CD4-positive, alpha-beta T cell (primary cell): Measurements from ENCODE around the gene PDRG1. TPM values are rescaled to one million over a fixed set of nuclear protein-coding genes. Genes with fewer than 3 reads are reported as not detected.

Source experiments
- ATAC-seq: fragments of 200-7000 bp; cut with Tn5 transposase; one replicate; pipeline ENCODE4 v1.10.0; 2022; ENCODE audit warnings: mild to moderate bottlenecking; ENCODE audit not compliant: poor library complexity
- CTCF ChIA-PET: fragments of 350-600 bp; sonication (Branson Sonifier 250); formaldehyde crosslinking; loops from one replicate; lab custom pipeline; 2021; ENCODE audit warnings: antibody characterized with exemption, inconsistent platforms; lab: Charles Lee
- POLR2A ChIA-PET: fragments of 350-600 bp; sonication (Branson Sonifier 250); formaldehyde crosslinking; loops from one replicate; lab custom pipeline; 2021; ENCODE audit warnings: antibody characterized with exemption, inconsistent platforms; lab: Charles Lee
- DNase-seq, 14 experiments: peaks; one replicate each; pipeline ENCODE4 v3.0.0-alpha.2; 2013 to 2020; ENCODE audit warnings: mixed read lengths in 2 of 14
- H3K27ac ChIP-seq, 2 donors: one replicate each; pipeline versions ENCODE4 v1.5.1 to v1.7.0; 2013; ENCODE audit warnings: low read length in 2 of 2, low read depth in 1 of 2, mild to moderate bottlenecking in 1 of 2
- H3K27me3 ChIP-seq, 2 experiments: 1 replicate in 1 of 2; 2 replicates in 1 of 2; pipeline versions ENCODE4 v1.6.1 to v1.7.0; 2013; ENCODE audit warnings: low read length in 2 of 2, control low read depth in 1 of 2, mild to moderate bottlenecking in 1 of 2, moderate library complexity in 1 of 2; ENCODE audit not compliant: insufficient read depth in 2 of 2, control insufficient read depth in 1 of 2
- H3K36me3 ChIP-seq: one replicate; pipeline ENCODE4 v1.6.1; 2013; ENCODE audit warnings: low read length, control low read depth; ENCODE audit not compliant: insufficient read depth
- H3K4me1 ChIP-seq: one replicate; pipeline ENCODE4 v1.6.1; 2013; ENCODE audit warnings: low read length, control low read depth; ENCODE audit not compliant: insufficient read depth
- H3K4me3 ChIP-seq: one replicate; pipeline ENCODE4 v1.5.1; 2013; ENCODE audit warnings: mild to moderate bottlenecking, low read length, moderate library complexity
- H3K9me3 ChIP-seq, 2 experiments: 1 replicate in 1 of 2; 2 replicates in 1 of 2; pipeline versions ENCODE4 v1.6.1 to v1.7.0; 2013; ENCODE audit warnings: low read length in 2 of 2, mild to moderate bottlenecking in 2 of 2, control low read depth in 1 of 2, moderate library complexity in 1 of 2; ENCODE audit not compliant: control insufficient read depth in 1 of 2, insufficient read depth in 1 of 2
- H3K27ac Mint-ChIP-seq: one replicate; pipeline ENCODE4 v1.8.0; 2020; ENCODE audit warnings: mixed read lengths
- H3K27me3 Mint-ChIP-seq: one replicate; pipeline ENCODE4 v1.8.0; 2021; ENCODE audit warnings: mixed read lengths
- H3K36me3 Mint-ChIP-seq: one replicate; pipeline ENCODE4 v1.8.0; 2021; ENCODE audit warnings: low read depth, mixed read lengths
- H3K4me1 Mint-ChIP-seq: one replicate; pipeline ENCODE4 v1.8.0; 2021; ENCODE audit warnings: low read depth, mixed read lengths
- H3K4me3 Mint-ChIP-seq: one replicate; pipeline ENCODE4 v1.8.0; 2020; ENCODE audit warnings: mild to moderate bottlenecking, mixed read lengths
- H3K9me3 Mint-ChIP-seq: one replicate; pipeline ENCODE4 v1.8.0; 2020; ENCODE audit warnings: mixed read lengths
- intact Hi-C, 2 experiments: fragments of 100-400 bp; cut with DNase I in 1 of 2; cut with micrococcal nuclease in 1 of 2; formaldehyde crosslinking; loops; one replicate each; pipeline versions ENCODE4 v1.15.1 to v1.9.0; 2023 to 2025; cut with DNase I, micrococcal nuclease
- total RNA-seq, 174 experiments: library from RNA in 2 of 174; stranded (reverse) in 2 of 174; gene quantifications; one replicate each; pipeline ENCODE4 v1.2.3 and lab custom pipeline; 2021 to 2026
- TF ChIP-seq, protein P1 (sequence below): fragments of 200-600 bp; IDR thresholded peaks from one replicate; pipeline ENCODE4 v1.8.0; 2022; ENCODE audit warnings: antibody characterized with exemption, mild to moderate bottlenecking

PDRG1 gene
- total RNA-seq, 2 experiments from 2014 or later, result 6.5 to 7.1 TPM

DNA sequence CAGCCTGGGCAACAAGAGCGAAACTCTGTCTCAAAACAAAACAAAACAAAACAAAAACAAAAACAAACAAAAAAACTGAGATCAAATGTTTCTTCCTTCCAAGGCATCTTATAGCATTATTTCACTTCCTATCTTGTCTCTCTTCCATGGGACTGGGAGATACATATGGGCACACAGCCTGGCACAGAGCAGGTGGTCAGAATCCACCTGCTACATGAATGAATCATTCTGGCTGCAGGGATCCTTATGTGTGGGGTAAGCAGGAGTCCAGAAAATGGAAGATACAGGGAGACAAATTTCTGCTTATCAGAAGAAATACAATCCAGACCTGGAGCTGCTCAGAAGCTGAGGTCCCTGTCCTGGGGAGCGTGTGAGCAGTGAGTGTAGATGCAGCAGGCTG lies 40.2 kb upstream of the PDRG1 start:
- peaks cover 41% of the 10 kb centered on the region for H3K27me3 Mint-ChIP-seq
- H3K4me1 Mint-ChIP-seq, result no peaks in the 10 kb centered on the region
- no peaks in the 10 kb centered on the region for H3K36me3 Mint-ChIP-seq
- peaks cover 12 to 31% of the 10 kb centered on the region in 2 experiments for H3K27me3 ChIP-seq
- no peak overlapping the region for H3K27ac Mint-ChIP-seq
- intact Hi-C loops, result no loop called here
- CTCF ChIA-PET, result no interaction called here
- TF ChIP-seq, protein P1, sequence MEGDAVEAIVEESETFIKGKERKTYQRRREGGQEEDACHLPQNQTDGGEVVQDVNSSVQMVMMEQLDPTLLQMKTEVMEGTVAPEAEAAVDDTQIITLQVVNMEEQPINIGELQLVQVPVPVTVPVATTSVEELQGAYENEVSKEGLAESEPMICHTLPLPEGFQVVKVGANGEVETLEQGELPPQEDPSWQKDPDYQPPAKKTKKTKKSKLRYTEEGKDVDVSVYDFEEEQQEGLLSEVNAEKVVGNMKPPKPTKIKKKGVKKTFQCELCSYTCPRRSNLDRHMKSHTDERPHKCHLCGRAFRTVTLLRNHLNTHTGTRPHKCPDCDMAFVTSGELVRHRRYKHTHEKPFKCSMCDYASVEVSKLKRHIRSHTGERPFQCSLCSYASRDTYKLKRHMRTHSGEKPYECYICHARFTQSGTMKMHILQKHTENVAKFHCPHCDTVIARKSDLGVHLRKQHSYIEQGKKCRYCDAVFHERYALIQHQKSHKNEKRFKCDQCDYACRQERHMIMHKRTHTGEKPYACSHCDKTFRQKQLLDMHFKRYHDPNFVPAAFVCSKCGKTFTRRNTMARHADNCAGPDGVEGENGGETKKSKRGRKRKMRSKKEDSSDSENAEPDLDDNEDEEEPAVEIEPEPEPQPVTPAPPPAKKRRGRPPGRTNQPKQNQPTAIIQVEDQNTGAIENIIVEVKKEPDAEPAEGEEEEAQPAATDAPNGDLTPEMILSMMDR, result no peak
- H3K4me3 ChIP-seq, result no peak overlapping the region
- H3K36me3 ChIP-seq, result no peaks in the 10 kb centered on the region
- H3K4me1 ChIP-seq, result no peaks in the 10 kb centered on the region
- no peaks in the 10 kb centered on the region for H3K9me3 Mint-ChIP-seq
- H3K4me3 Mint-ChIP-seq, result no peak overlapping the region
- no peak for DNase-seq
- no peak for ATAC-seq
- peaks cover 0 to 12% of the 10 kb centered on the region in 2 experiments for H3K9me3 ChIP-seq
- POLR2A ChIA-PET, result no interaction called here
- no peak overlapping the region for H3K27ac ChIP-seq

DNA sequence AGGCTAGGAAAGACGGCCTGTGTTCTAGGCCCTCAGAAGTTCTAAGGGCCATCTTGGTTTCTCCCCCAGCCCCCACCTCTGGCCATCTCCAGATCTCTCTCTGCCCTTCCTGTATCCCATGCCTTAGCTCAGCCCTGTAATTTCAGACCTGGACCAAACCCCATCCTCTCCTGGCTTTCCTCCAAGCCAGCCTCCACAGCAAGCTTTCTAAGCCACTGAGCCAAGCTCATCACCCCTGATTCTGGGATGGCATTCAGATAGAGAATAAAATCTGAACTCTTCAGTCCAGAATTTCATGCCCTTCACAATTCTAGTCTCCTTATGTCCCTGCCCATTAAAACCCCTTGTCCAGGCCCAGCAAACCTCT lies 39.5 kb upstream of the PDRG1 start:
- CTCF ChIA-PET, result no interaction called here

DNA sequence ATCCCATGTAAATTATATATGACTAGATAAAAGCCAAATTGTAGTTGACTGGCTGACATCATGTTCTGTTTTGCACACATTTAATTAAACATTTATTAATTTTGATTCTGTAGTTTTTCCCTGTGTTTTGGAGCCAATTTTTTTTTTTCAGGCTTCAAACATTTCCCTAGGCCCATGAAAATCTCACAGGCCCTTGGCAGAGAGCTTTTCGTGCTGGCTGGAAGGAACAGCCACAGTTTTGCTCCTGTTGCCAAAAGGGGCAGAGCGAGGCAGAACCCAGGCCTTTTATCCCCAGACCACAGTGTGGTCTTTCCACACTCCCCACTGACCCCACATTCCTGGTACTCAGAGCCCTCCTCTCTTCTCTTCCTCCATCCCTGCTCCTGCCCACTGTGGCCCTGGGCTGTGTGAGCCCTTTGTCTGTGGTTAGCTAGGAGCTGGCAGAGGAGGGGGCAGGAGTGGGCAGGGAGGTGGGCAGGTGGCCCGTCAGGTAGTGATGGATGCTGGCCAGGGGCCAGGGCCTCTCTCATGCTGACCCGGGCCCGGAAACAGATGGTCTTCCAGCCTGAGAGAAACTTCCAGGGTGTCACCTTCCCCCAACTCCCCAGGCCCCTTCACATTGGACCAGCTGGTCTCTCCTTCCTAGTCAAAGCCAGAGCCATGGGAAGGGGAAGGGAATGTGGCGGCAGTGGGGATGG lies 38.9 kb upstream of the PDRG1 start:
- no peaks in the 10 kb centered on the region for H3K36me3 Mint-ChIP-seq
- no peaks in the 10 kb centered on the region for H3K9me3 Mint-ChIP-seq
- H3K4me1 Mint-ChIP-seq, result no peaks in the 10 kb centered on the region
- H3K4me3 Mint-ChIP-seq, result no peak overlapping the region
- H3K36me3 ChIP-seq, result no peaks in the 10 kb centered on the region
- no peak overlapping the region for H3K27ac ChIP-seq
- no peaks in the 10 kb centered on the region for H3K4me1 ChIP-seq
- no peak for DNase-seq
- TF ChIP-seq, protein P1, result no peak
- no peak overlapping the region for H3K4me3 ChIP-seq
- H3K27ac Mint-ChIP-seq, result no peak overlapping the region
- H3K9me3 ChIP-seq, result peaks cover 0 to 6% of the 10 kb centered on the region in 2 experiments
- intact Hi-C loops, result no loop called here
- CTCF ChIA-PET, result no interaction called here
- no peak for ATAC-seq
- peaks cover 12 to 23% of the 10 kb centered on the region in 2 experiments for H3K27me3 ChIP-seq
- H3K27me3 Mint-ChIP-seq, result peaks cover 29% of the 10 kb centered on the region
- POLR2A ChIA-PET, result no interaction called here

More for the DNA sequence above, 39.5 kb upstream of the PDRG1 start:
- H3K27me3 Mint-ChIP-seq, result peaks cover 34% of the 10 kb centered on the region
- H3K4me1 ChIP-seq, result no peaks in the 10 kb centered on the region
- no peak for ATAC-seq
- no peaks in the 10 kb centered on the region for H3K36me3 Mint-ChIP-seq
- H3K9me3 Mint-ChIP-seq, result no peaks in the 10 kb centered on the region
- no peak overlapping the region for H3K27ac Mint-ChIP-seq
- intact Hi-C loops, result no loop called here
- no peaks in the 10 kb centered on the region for H3K4me1 Mint-ChIP-seq
- peaks cover 12 to 27% of the 10 kb centered on the region in 2 experiments for H3K27me3 ChIP-seq
- DNase-seq, result no peak
- no peak overlapping the region for H3K4me3 Mint-ChIP-seq
- POLR2A ChIA-PET, result no interaction called here
- no peaks in the 10 kb centered on the region for H3K36me3 ChIP-seq
- H3K4me3 ChIP-seq, result no peak overlapping the region
- TF ChIP-seq, protein P1, result no peak
- H3K9me3 ChIP-seq, result peaks cover 0 to 6% of the 10 kb centered on the region in 2 experiments
- no peak overlapping the region for H3K27ac ChIP-seq
